GM19328 (cell line): ENCODE data around the gene CACNA1I.

Experiments
- ATAC-seq: cut with Tn5 transposase; IDR thresholded peaks from one replicate; pipeline ENCODE4 v1.9.1; 2021; ENCODE audit warnings: mild to moderate bottlenecking, moderate library complexity; ENCODE audit not compliant: unreplicated experiment

The CACNA1I gene

GRCh38 chr22:39535357-39535725, 35.2 kb upstream of the CACNA1I start:
- no peak for ATAC-seq

DNA sequence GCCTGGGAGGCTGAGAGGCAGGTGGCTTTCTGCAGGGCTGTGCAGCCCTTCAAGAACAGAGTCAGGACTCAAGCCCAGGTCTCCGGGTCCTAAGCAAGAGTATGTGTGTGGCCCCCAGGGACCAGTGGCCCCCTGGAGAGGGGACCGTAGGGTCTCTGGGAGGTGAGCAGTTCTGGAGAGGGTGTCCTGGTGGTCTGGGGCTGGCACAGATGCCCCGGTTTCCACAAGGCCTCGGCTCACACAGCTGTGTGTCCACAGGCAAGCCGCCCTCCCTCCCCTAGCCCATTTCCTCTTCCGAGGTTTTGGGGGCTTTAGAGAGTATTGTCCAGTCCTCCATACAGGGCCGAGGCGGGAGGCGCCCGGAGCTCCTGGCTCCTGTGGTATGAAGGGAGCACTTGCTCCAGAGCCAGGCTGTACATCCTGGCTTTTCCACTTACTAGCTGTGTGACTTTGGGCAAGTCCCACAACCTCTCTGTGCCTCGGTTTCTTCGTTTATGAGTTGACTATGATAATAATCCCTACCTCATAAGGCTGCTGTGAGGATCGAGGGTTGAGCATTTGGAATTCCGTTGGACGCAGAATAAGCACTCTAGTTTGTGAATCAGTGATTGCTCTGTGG, 34.6 kb upstream of the CACNA1I start:
- no peak for ATAC-seq

- ATAC-seq, result no peak
Measured at GRCh38 chr22:39536711-39537110, 33.8 kb upstream of the CACNA1I start.

DNA sequence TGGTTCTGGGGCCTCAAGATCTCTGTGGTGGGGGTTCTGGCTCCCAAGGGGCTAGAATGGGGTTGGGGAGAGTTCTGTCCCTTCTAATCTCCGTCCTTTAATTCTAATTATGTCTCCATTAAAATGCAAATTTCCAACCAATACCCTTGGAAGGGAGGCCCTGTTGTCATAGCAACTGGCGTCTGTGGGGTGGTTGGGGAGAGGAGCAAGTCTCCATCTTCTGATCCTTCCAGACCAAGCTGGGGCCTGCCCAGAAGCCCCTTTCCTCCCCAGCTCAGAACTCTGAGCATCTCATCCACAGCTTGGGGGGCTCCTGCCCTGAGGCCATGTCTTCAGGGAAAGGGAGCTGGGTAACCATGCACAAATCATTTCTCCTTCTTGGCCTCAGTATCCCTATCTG, 32.6 kb upstream of the CACNA1I start:
- ATAC-seq, result no peak

DNA sequence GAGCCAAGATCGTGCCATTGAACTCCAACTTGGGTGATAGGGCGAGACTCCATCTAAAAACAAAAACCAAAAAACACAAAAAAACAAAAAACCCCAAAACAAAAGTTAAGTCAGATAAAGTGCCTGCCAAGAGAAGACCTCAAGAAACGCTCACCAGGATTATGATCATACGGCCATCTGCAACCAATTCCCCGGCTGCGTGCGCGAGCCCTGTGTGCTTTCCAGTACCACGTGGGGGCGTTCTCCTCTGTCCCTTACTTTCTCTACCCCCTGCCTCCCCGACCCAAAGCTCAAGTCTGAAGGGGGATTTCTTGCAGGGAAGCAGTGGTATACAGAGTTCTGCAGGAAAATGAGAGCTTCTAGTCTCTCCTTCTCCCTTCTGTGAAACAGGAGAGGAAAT, 27.5 kb upstream of the CACNA1I start:
- ATAC-seq, result no peak

GRCh38 chr22:39545386-39546365, 24.9 kb upstream of the CACNA1I start:
- ATAC-seq, result no peak

DNA sequence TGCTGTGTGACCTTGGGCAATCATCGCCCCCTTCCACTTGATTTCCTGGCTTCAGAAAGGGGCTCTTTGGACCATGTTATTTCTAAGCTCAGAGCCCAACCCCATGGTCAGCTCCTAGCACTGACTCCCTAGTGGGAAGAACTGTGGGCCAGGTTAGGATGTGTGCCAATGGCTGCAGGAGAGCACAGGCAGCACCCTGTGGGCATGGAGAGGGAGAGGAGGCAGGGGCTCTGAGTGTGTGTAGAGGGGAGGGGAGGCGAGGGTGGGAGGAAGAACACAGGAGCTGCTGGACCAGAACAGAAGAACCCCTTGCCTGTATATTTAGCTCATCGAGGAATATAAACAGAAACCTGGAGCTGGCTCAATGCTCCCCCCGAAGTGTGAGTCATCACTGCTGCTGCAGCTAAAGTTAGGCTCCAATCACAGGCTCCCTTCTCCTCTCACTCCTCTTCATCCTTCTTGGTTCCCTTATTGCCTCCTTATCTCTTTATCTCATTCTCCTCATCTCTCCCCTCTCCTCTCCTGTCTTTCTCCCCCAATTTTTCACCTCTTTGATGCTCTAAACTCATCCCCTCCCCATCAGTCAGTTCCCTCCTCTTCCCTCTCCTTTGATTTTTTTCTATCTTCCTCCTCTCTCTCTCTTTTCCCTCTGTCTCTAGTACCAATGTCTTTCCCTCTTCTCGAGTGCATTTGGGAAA, 23.5 kb upstream of the CACNA1I start:
- ATAC-seq, result no peak

- ATAC-seq, result no peak
Measured at GRCh38 chr22:39547587-39547947, 23.0 kb upstream of the CACNA1I start.

GRCh38 chr22:39553429-39553828, 17.1 kb upstream of the CACNA1I start:
- ATAC-seq, result no peak

DNA sequence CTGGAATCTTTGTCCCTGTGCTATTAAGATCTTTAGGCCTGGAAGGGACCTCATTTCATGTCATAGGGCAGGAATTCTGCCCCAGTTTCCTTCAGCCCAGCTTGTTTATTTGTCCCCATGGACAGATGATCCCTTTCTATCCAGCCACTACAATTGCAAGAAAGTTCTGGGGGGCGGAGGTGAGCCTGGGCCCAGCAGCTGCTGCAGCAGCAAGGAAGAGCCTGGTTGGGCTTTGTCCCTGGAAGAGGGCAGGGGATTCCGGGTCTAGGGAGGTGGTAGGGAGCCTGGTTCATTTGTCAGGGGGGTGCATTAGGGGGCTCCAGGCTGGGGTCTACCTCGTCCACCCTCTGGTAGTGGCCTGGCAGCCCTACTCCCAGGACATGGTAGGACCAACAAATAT, 16.4 kb upstream of the CACNA1I start:
- ATAC-seq, result no peak

- ATAC-seq, result no peak
Measured at GRCh38 chr22:39556970-39557841, 13.3 kb upstream of the CACNA1I start.

- no peak for ATAC-seq
Measured at GRCh38 chr22:39558254-39558727, 12.3 kb upstream of the CACNA1I start.

DNA sequence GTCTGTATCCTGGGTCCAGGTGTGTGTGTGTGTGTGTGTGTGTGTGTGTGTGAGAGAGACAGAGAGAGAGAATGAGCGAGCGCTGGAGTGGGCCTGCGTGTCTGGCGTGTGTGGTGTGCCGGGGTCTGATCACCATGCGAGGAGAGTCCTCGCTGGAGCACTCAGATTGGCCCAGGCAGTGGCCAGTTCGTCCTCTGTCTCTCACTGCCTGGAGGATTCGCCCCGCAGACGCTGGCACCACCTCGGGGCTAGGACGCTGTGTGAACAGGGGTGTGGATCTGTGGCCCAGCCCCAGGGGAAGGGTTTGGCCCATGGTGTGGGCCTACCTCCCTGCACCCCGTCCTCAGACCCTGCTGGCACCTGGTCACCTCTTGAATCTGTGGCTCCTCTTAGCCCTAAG, 11.6 kb upstream of the CACNA1I start:
- no peak for ATAC-seq

- no peak for ATAC-seq
Measured at GRCh38 chr22:39559456-39560105, 11.0 kb upstream of the CACNA1I start.

- ATAC-seq, result no peak
Measured at GRCh38 chr22:39560127-39560526, 10.4 kb upstream of the CACNA1I start.

GRCh38 chr22:39562839-39563489, 7.6 kb upstream of the CACNA1I start:
- no peak for ATAC-seq

- no peak for ATAC-seq
Measured at GRCh38 chr22:39563571-39564428, 6.8 kb upstream of the CACNA1I start.

GRCh38 chr22:39565414-39565944, 5.1 kb upstream of the CACNA1I start:
- no peak for ATAC-seq
